ENCODE measurements around the gene ELP2. TPM values are rescaled to one million over a fixed set of nuclear protein-coding genes. Genes with fewer than 3 reads are reported as not detected.
A peak's percentile ranks its signal among the peaks of the same experiment; 100 is the strongest.

ELP2 gene
- total RNA-seq, 1 experiment from 2014 or later, result 47.3 TPM

GRCh38 chr18:36187826-36188721 lies 58.4 kb downstream of the ELP2 start:
- peak overlapping the region; percentile 90 for H2AFZ ChIP-seq (ENCODE audit: low read length)
- POLR2A ChIA-PET (ENCODE audit: unreplicated experiment), result no interaction called here
- intact Hi-C loops (cut with micrococcal nuclease), result no loop called here

GRCh38 chr18:36188916-36189315 lies 59.2 kb downstream of the ELP2 start:
- H3K27ac ChIP-seq (ENCODE audit: low read length), result no peak overlapping the region
- H2AFZ ChIP-seq (ENCODE audit: low read length), result no peak overlapping the region
- no peaks in the 10 kb centered on the region for H3K9me3 ChIP-seq (ENCODE audit: low read length)
- H3K9ac ChIP-seq (ENCODE audit: low read length), result no peak overlapping the region
- H3K79me2 ChIP-seq (ENCODE audit: low read length), result peaks cover 28% of the 10 kb centered on the region
- no peak for DNase-seq
- no peaks in the 10 kb centered on the region for H3K9me2 ChIP-seq (replicated peaks; ENCODE audit: low read length)
- POLR2A ChIA-PET (ENCODE audit: unreplicated experiment), result no interaction called here
- no peaks in the 10 kb centered on the region for H3K27me3 ChIP-seq (ENCODE audit: low read length)
- no peak for ATAC-seq
- H4K20me1 ChIP-seq (ENCODE audit: low read length), result no peaks in the 10 kb centered on the region
- no peaks in the 10 kb centered on the region for H3F3A ChIP-seq (ENCODE audit: low read length, unreplicated experiment)
- CTCF ChIA-PET, result no interaction called here
- peak overlapping the region; percentile 84 for H3K4me3 ChIP-seq (ENCODE audit: low read length)
- intact Hi-C loops (cut with micrococcal nuclease), result no loop called here
- no TSS peak for BruUV-seq (replicated peaks)
- peaks cover 11% of the 10 kb centered on the region for H3K4me1 ChIP-seq (ENCODE audit: insufficient read depth, low read length)
- TF ChIP-seq, protein P1, sequence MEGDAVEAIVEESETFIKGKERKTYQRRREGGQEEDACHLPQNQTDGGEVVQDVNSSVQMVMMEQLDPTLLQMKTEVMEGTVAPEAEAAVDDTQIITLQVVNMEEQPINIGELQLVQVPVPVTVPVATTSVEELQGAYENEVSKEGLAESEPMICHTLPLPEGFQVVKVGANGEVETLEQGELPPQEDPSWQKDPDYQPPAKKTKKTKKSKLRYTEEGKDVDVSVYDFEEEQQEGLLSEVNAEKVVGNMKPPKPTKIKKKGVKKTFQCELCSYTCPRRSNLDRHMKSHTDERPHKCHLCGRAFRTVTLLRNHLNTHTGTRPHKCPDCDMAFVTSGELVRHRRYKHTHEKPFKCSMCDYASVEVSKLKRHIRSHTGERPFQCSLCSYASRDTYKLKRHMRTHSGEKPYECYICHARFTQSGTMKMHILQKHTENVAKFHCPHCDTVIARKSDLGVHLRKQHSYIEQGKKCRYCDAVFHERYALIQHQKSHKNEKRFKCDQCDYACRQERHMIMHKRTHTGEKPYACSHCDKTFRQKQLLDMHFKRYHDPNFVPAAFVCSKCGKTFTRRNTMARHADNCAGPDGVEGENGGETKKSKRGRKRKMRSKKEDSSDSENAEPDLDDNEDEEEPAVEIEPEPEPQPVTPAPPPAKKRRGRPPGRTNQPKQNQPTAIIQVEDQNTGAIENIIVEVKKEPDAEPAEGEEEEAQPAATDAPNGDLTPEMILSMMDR (conservative IDR thresholded peaks at IDR 0.05; ENCODE audit: low read depth, low read length), result no peak
- no peak for TF ChIP-seq EZH2phosphoT487 (IDR thresholded peaks at IDR 0.05; ENCODE audit: borderline replicate concordance, low read length)
- TF ChIP-seq EZH2 (IDR thresholded peaks at IDR 0.05; ENCODE audit: low read length, unreplicated experiment), result no peak
- no peaks in the 10 kb centered on the region for H3K36me3 ChIP-seq (ENCODE audit: low read depth, low read length)
- peak overlapping the region; percentile 89 for H3K4me2 ChIP-seq (ENCODE audit: low read length)

More at GRCh38 chr18:36187826-36188721, 58.4 kb downstream of the ELP2 start:
- peak overlapping the region; percentile 84 for H3K4me3 ChIP-seq (ENCODE audit: low read length)
- no peaks in the 10 kb centered on the region for H3F3A ChIP-seq (ENCODE audit: low read length, unreplicated experiment)
- H3K27ac ChIP-seq (ENCODE audit: low read length), result peak overlapping the region; percentile 46
- peak overlapping the region; percentile 80 for H3K9ac ChIP-seq (ENCODE audit: low read length)
- CTCF ChIA-PET, result no interaction called here
- H3K4me2 ChIP-seq (ENCODE audit: low read length), result peak overlapping the region; percentile 89
- H3K27me3 ChIP-seq (ENCODE audit: low read length), result no peaks in the 10 kb centered on the region
- TSS peak; percentile 74 for BruUV-seq (replicated peaks)
- TF ChIP-seq, protein P1 (conservative IDR thresholded peaks at IDR 0.05; ENCODE audit: low read depth, low read length), result no peak
- TF ChIP-seq EZH2phosphoT487 (IDR thresholded peaks at IDR 0.05; ENCODE audit: borderline replicate concordance, low read length) (no peak), EZH2 (IDR thresholded peaks at IDR 0.05; ENCODE audit: low read length, unreplicated experiment) (no peak)
- no peaks in the 10 kb centered on the region for H3K36me3 ChIP-seq (ENCODE audit: low read depth, low read length)
- H3K79me2 ChIP-seq (ENCODE audit: low read length), result peaks cover 28% of the 10 kb centered on the region
- H3K9me2 ChIP-seq (replicated peaks; ENCODE audit: low read length), result no peaks in the 10 kb centered on the region
- peak; percentile 57 for ATAC-seq
- H3K9me3 ChIP-seq (ENCODE audit: low read length), result no peaks in the 10 kb centered on the region
- no peaks in the 10 kb centered on the region for H4K20me1 ChIP-seq (ENCODE audit: low read length)
- peak; percentile 48 for DNase-seq
- H3K4me1 ChIP-seq (ENCODE audit: insufficient read depth, low read length), result peaks cover 11% of the 10 kb centered on the region

DNA sequence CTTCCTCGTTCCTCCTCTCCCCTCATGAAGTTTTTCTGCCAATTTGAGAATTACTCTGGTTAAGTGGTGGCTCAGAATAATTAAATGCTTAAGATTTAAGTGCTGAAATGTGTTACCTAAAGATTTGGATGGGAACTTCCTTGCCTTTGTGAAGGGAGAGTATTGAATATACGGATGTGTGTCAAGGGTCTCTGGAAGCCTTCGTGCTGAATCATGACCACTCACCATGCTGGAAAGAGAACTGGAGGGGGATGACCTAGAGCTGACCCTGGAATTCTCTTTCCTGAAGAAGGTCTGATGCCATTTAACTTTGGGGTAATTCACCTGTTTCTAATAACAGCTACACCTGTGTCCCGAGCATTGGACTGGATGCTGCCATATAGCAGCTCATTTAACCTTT lies 59.8 kb downstream of the ELP2 start:
- ChIA-PET CTCF (no interaction called here), POLR2A (ENCODE audit: unreplicated experiment) (no interaction called here)
- TF ChIP-seq EZH2phosphoT487 (IDR thresholded peaks at IDR 0.05; ENCODE audit: borderline replicate concordance, low read length), result no peak
- TF ChIP-seq EZH2 (IDR thresholded peaks at IDR 0.05; ENCODE audit: low read length, unreplicated experiment), result no peak
- TF ChIP-seq, protein P1 (conservative IDR thresholded peaks at IDR 0.05; ENCODE audit: low read depth, low read length), result no peak
- intact Hi-C loops (cut with micrococcal nuclease), result no loop called here
- ATAC-seq, result no peak
- no peaks in the 10 kb centered on the region for H3K36me3 ChIP-seq (ENCODE audit: low read depth, low read length)
- H3K79me2 ChIP-seq (ENCODE audit: low read length), result peaks cover 28% of the 10 kb centered on the region
- H3K27me3 ChIP-seq (ENCODE audit: low read length), result no peaks in the 10 kb centered on the region
- H3K9me3 ChIP-seq (ENCODE audit: low read length), result no peaks in the 10 kb centered on the region
- H3K4me1 ChIP-seq (ENCODE audit: insufficient read depth, low read length), result peaks cover 11% of the 10 kb centered on the region
- H3K9me2 ChIP-seq (replicated peaks; ENCODE audit: low read length), result no peaks in the 10 kb centered on the region
- peak overlapping the region; percentile 89 for H3K4me2 ChIP-seq (ENCODE audit: low read length)
- no peaks in the 10 kb centered on the region for H4K20me1 ChIP-seq (ENCODE audit: low read length)
- no peak overlapping the region for H3K27ac ChIP-seq (ENCODE audit: low read length)
- no peak for DNase-seq
- no peak overlapping the region for H2AFZ ChIP-seq (ENCODE audit: low read length)
- peak overlapping the region; percentile 84; the same call in 1 of the 2 replicates for H3K4me3 ChIP-seq (ENCODE audit: low read length)
- H3F3A ChIP-seq (ENCODE audit: low read length, unreplicated experiment), result no peaks in the 10 kb centered on the region
- no TSS peak for BruUV-seq (replicated peaks)
- no peak overlapping the region for H3K9ac ChIP-seq (ENCODE audit: low read length)
